Kidney capillary endothelial cell (primary cell): ENCODE results near the gene IQCN.
A peak's percentile ranks its signal among the peaks of the same experiment; 100 is the strongest.

Experiments
- DNase-seq: peaks from one replicate; pipeline ENCODE4 v3.0.0-alpha.2; 2018; ENCODE audit warnings: low spot score

The IQCN gene

DNA sequence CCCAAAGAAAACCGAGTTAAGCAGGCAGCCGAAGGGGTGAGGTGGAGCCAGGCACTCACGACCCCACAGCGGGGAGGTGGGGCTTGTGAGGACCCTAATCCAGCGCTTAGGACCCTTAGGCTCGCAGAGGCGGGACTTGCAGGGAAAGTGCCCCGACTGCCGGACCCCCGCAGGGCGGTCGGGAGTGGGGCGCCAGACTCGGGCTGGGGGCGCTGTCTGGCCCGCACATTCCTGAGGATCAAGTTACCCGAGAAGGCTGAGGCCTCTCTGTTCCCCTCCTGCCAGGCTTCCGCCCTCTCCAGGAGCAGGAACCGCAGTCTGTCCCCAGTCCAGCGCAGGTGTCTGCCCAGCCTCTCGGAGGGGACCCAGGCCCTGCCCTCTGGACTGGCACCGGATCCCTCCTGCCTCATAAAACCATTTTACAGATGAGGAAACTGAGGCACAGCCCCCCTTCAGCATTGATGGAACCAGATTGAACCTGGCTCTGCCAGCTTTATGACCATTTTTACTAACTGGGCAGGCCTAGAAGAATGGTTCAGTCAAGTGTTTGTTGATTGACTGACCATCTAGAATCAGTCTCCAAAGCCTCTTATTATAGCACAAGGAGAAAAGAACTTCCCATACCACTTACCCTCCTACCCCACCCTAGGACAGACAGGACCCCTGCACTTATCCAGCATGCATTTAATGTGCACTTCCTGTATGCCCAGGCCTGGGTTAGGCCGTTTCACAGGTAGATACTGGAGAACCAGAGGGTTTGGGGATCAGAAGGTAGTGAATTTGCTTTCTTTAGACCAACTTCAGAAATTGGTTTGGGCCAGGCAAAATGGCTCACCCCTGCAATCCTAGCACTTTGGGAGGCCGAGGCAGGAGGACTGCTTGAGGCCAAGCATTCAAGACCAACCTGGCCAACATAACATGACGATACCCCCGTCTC lies 13.9 kb upstream of the IQCN start:
- no peak for DNase-seq

DNA sequence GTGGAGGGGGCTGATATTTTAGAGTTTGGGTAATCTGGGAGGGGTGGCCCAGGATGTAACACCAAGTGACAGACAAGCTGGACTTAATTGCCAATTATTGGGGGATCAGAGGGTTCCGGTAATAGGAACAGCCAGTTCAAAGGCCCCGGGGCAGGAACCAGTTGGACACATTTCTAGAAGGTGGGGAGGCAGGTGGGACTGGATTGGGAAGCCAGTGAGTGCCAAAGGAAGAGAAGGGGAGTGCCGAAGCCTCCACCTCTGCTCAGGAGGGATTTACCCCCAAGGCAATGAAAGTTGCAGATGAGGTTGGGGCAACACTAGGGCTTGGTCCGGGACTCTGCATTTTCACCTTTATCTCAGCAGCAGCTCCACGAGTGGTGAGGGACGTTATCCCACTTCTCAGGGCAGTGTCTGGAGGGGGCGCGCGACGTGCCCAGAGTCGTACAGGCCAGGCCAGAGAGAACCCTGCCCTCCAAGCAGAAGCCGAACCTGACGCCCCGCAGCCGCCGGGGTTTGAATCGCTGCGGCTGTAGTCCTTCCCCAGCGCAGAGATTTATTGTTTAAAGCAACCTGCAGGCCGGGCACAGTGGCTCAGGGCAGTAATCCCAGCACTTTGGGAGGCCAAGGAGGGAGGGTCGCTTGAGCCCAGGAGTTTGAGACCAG lies 12.9 kb upstream of the IQCN start:
- no peak for DNase-seq

DNA sequence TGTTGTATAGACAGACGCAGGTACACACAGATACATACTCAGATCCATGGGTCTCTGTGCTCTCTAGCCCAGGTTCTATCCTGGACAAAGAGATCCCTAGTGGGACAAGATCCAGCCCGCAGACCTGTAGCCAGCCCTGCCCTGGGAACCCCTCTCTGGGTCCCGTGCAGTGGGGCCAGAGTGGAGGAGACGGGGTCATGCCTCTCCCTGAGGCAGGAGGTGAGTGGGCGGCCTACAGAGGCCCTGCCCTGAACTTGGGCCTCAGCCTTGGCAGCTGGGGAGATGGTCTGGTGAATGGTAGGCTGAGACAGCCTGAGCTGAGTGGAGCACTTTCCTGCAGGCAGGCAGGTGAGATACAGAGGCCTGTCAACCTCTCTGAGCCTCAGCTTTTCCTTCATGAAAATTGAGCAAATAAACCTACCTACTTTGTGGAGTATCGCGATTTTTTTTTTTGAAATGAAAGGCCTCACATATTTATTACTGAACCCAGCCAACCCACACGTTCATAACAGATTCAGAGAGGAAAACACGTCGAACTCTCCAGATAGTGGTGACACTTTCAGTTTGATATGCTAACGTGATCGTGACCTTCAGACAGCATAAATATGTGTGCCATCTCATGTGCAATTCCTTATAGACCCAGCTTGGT lies 10.6 kb upstream of the IQCN start:
- no peak for DNase-seq

DNA sequence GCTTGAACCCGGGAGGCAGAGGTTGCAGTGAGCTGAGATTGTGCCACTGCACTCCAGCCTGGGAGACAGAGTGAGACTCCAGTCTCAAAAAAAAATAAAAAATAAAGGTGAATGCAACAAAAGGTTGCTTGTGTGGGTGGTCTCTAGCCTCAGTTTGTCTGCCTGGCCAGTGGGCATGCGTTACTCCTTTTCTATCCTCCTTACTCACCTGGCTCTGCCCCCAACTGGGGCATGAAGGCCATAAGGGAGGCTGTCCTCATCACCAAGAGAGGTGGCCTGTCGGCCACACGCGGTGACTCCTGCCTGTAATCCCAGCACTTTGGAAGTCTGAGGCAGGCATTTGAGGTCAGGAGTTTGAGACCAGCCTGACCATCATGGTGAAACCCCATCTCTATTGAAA lies 9.1 kb upstream of the IQCN start:
- no peak for DNase-seq

DNA sequence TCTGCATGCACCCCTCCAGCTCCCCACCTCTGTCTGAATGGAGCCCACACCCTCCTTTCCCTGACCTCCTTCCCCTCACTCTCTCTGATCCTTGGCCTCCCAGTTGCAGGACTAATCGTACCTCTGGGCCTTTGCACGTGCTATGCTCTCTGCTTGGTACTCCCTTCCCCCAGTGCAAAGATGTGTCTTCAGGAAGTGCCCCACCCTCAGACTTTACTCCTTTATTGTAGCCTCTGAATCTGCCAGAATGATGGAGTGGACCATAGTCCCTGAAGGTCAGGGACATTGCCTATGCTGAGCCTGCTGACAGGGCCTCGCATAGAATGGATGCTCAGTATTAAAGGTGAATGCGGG lies 8.5 kb upstream of the IQCN start:
- DNase-seq = no peak

DNA sequence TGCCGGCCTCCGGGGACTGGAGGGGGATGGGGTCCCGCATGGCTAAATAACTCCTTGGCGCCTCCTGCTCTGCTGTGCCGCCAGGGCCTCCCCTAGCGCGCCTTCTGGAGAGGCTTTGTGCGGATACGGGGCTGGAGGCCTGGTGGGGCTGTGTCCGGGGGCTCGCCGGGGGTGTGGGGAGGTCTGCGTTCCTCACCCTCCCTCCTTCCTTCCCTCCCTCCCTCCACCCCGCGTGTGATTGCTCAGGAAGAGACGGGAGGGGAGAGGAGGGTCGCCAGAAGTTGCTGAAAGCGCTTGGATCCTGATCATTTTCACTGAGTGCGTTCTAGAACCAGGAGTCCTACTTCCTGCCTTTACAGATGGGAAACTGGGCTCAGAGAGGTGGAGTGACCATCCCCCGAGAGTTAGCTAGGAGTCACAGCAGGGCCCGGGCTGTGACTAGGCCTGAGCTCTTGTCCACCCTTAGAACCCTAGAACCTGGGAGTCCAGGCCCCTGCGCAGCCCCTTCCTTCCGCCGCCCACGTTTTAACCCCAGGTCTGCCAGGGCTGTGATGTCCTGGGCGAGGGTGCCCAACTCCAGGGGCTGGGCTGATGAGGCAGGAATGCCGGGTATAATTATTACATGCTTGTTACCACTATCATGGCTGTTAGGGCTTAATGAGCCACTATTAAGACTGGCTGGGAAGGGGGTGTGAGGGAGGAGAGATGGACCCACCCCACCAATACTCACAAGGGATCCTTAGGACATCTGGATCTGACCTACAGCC lies 8.0 kb upstream of the IQCN start:
- DNase-seq = peak; percentile 43

DNA sequence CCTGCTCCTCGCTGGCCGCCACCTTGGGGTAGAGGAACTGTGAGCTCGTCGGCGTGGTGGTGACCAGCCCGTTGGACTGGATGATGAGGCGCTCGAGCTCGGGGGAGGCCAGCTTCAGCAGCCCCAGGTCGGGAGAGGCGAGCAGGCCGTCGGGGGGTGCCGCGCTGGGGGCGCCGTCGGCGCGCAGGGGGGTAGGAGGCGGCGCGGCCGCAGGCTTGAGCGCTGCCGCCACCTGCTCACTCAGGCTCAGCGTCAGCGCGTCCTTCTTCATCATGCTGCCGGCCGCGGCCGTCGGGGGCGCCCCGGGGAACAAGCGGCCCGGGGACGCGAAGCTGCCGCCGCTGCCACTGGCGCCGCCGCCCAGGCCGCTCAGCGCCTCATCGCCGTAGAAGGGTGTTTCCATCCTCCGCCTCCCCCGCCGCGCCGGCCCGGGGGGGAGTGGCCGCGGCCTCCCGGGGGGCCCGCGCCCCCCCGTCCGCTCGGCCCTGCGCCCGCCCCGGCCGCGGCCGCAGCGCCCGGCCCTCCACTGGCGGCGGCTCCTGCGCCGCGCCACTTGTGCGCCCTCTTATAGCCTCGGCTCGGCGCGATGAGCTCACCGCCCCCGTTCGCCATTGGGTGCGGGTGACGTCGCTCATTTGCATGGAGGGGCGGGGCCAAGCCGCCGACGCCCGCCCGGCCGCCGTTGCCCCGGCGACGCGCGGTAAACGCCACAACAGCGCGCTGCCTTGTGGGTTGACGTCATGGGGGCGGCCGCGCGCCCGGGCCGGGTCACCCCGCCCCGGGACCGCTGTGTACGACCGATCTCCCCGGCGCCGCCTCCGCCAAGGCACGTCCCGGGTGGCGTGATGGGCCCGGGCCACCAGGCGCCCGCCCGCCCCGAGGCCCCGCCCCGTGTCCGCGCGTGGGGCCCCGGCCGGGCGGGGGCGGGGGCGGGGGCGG lies 7.1 kb upstream of the IQCN start, which contains the start of gene JUND:
Gene JUND (minus strand): TSS at position 541 of the 939 bp plus-strand sequence. CDS start 138 bp downstream, at position 403.
- peak; percentile 96 for DNase-seq

DNA sequence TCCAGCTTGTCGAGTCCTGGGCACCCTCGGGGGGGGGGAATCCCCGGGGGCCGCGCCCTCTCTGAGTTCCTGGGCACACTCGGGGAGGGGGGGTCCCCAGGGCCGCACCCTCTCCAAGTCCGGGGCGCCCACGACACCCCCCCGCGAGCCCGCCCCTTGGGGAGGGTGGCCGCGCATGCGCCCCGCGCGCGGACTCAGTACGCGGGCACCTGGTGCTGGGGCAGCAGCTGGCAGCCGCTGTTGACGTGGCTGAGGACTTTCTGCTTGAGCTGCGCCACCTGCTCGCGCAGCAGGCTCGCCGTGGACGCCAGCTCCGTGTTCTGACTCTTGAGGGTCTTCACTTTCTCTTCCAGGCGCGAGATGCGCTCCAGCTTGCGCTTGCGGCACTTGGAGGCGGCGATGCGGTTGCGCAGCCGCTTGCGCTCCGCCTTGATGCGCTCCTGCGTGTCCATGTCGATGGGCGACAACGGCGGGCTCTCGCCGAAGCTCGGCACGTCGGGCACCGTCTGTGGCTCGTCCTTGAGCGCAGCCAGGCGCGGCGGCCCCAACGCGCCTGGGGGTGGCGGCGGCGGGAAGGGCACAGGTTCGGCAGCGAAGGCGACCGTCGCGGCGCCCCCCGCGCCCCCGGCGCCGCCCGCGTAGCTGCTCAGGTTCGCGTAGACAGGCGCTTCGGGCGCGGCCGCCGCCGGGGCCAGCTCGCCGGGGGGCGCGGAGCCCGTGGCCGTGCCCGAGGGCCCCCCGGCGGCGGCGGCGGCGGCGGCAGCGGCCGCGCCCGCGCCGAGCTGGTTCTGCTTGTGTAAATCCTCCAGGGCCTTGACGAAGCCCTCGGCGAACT lies 6.2 kb upstream of the IQCN start:
- no peak for DNase-seq

DNA sequence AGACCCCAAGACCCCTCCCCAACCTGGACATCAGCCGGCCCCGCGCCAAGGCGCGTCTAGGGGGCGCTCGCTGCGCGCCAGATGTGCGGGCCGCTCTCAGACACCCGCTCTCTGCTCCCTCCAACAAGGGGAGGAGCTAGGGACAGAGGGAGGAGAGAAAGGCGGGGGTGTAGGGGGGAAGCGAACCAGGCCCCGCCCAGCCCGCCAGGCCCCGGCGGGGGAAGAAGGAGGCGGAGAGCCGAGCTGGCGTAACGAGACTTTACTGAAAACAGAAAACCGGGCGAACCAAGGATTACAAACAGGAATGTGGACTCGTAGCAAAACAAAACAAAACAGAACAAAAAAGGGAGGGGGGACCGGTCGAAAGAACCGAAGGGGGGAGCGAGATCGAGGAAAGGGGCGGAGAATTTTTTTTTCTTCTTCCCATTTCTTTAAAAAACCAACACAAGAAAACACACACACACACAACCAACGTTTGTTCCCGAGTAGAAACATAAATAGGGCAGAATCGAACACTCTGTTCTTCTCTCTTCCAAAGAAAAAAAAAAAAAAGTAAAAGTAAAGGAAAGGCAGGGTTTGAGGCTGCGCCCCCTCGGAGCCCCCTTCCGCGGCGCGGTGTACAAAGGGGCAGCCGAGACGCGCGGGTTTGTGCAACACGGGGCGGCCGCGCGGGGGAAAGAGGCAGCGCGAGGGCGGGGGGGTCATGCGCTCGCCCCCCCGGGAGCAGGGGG lies 5.4 kb upstream of the IQCN start:
- peak; percentile 92 for DNase-seq

DNA sequence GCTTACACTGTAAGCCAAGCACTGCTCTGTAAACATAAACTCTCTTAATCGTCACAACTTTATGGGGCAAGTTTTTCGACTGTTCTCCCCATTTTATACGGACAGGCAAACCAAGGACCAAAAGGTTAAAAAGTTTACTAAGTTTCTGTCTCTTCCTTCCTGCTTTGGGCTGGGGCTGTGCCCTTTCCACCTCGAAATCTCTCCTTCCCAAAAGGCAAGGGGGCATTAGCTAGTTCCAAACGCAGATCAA lies 4.9 kb upstream of the IQCN start:
- DNase-seq = no peak

DNA sequence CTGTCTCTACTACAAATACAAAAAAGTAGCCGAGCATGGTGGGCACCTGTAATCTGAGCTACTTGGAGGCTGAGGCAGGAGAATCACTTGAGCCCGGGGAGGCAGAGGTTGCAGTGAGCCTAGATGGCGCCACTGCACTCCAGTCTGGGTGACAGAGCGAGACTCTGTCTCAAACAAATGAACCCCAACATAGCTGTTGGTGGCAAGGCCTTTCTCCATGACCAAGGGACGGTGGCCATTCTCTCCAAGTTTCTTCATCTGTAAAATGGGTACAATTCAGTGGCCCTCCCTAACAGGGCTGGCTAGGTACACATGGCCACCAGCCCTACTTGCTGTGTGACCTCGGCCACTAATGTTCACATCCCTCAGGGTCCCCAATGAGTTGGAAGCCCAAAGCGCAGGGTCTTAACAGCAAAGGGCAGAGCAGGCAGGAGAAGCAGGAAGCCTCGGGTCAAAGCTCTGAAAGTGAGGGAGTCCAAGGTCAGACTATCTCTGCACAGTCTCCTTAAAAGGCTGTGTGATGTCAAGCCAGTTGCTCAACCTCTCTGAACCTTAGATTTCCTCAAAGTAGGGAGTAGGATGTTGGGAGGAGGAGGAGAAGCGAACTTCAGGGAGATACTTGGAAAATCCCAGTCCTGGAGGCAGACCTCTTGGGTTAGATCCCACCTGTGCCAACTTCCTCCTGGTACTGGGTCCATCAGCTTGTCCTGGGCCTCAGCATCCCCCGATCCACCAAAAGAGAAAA lies 4.4 kb upstream of the IQCN start:
- no peak for DNase-seq

DNA sequence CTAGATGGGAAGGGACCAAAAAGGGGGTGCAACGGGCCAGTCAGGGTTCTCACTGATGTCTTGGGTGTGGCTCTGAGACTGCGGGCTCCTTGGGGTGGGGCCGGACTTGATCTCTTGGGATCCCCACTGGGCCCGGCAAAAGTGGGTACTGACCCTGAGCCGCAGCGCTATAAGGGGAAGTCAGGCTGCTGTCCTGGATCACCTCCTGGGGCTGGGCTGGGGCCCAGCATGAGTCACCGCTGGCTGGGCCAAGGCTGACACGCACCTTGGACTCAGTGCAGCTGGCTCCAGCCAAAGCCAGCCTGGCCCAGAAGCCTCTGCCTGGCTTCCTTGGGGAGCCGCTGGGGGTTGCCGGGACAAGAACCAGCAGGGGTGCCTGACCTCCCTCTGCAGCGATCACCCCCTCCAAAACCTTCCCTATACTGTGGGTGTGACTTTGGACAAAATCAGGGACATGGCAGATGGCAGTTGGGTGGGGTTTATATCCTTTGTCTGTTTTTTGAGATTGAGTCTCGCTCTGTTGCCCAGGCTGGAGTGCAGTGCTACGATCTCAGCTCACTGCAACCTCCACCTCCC lies 617 bp upstream of the IQCN start:
- DNase-seq = no peak

DNA sequence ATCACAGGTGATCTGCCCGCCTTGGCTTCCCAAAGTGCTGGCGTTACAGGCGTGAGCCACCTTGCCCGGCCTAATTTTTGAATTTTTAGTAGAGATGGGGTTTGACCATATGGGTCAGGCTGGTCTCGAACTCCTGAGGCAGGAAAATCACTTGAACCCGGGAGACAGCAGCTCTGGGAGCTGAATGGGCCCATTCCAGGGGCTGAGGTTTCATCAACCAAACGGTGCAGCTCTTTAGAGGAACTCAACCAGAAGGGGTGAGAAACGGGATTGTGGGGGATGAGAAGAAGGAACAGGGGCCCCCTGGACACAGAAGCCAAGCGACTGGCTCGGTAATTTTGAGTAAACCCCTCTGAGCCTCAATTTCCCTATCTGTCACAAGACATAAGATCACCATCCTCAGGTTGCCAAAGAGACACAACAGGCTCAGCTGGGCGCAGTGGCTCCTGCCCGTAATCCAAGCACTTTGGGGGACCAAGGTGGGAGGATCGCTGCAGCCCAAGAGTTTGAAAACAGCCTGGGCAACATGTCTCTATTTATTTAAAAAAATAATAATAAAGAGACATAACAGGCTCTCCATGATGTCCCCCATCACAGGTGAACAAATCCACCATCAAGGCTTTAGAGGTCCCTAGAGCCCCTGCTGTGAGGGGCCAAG lies 562 bp downstream of the IQCN start:
- no peak for DNase-seq

DNA sequence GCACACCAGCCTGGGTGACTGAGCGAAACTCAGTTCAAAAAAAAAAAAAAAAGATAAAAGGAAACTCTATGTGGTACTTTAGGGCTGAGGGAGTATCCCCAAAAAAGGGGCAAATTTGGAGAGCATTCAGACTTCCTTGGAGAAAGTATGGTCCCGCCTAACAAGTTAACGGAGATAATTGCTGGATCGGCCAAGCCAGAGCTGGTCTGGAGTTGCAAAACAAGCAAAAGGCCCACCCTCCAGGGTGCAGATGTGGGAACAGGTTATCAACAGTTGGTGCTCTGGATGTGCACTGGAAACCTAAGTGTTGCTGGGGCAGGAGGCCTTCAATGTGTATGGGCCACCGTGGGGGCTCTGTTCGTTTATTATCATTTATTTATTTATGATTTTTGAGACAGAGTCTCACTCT lies 2.8 kb downstream of the IQCN start:
- DNase-seq = no peak

DNA sequence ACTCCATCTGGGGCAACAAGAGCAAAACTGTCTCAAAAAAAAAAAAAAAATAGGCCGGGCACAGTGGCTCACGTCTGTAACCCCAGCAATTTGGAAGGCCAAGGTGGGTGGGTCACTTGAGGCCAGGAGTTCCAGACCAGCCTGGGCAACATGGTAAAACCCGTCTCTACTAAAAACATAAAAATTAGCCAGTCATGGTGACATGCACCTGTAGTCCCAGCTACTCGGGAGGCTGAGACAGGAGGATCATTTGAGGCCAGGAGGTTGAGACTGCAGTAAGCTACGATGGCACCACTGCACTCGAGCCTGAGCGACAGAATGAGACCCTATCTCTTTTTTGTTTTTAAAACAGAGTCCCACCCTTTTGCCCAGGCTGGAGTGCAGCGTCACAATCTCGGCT lies 3.9 kb downstream of the IQCN start:
- no peak for DNase-seq

DNA sequence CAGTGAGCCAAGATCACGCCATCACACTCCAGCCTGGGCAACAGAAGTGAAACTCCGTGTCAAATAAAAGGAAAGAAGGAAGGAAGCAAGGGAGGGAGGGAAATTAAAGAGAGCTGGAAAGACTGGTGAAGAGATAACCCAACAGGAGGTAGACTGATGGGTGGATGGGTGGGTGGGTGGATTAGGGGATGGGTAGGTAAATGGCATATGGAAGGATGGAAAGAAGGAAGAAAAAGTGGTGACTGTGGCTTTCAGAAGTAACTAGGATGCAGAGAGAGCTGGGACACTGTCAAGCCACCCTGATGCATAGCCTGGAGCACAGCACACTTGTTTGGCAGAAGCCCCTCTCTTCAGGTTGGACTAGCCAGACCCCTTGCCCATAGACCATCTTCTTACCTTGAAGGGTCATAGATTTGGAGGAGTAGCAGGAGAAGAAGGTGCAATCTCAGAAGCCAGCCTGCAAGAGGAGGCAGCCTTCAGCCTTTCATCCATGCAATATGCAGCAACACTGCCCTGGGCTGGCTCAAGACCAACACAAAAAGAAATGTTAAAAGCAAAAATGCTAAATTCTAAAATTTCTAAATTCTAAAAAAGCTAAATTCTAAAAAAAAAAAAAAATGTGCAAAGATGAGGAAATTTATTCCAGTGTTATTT lies 5.1 kb downstream of the IQCN start:
- no peak for DNase-seq
